H1 (cell line): Measurements from ENCODE around the gene SCAPER.
A peak's percentile ranks its signal among the peaks of the same experiment; 100 is the strongest.

Source experiments
- EZH2 ChIP-seq: fragments of 200-600 bp; sonication (generic); IDR thresholded peaks from 2 replicates; pipeline ENCODE4 v1.7.1; 2012; ENCODE audit warnings: low read depth, mild to moderate bottlenecking, moderate library complexity, low read length, inconsistent platforms; ENCODE audit not compliant: severe bottlenecking
- JUN ChIP-seq: IDR thresholded peaks from 2 replicates; pipeline ENCODE4 v1.6.1; 2011; ENCODE audit warnings: low read depth, mild to moderate bottlenecking, improper control_type of control experiment, low read length
- POLR2A ChIP-seq, 2 experiments: IDR thresholded peaks; 1 replicate in 1 of 2; 2 replicates in 1 of 2; pipeline ENCODE4 v1.6.1; 2011; ENCODE audit warnings: low read depth in 2 of 2, low read length in 2 of 2, mild to moderate bottlenecking in 2 of 2; ENCODE audit errors: control extremely low read depth in 1 of 2
- POLR2AphosphoS5 ChIP-seq: IDR thresholded peaks from 2 replicates; pipeline ENCODE4 v1.6.1; 2011; ENCODE audit warnings: low read depth, low read length
- SP1 ChIP-seq: IDR thresholded peaks from 2 replicates; pipeline ENCODE4 v1.6.1; 2011; ENCODE audit warnings: low read depth, low read length
- YY1 ChIP-seq: IDR thresholded peaks from 2 replicates; pipeline ENCODE4 v1.6.1; 2011; ENCODE audit warnings: low read depth, mild to moderate bottlenecking, low read length
- TF ChIP-seq, protein P1 (sequence below), 3 experiments: IDR thresholded peaks; 1 replicate in 2 of 3; 2 replicates in 1 of 3; pipeline versions ENCODE4 v1.5.1 to v1.6.1; 2011; ENCODE audit warnings: low read length in 3 of 3, mild to moderate bottlenecking in 3 of 3, inconsistent platforms in 2 of 3, low read depth in 1 of 3, moderate library complexity in 1 of 3; ENCODE audit not compliant: insufficient read depth in 1 of 3; ENCODE audit errors: control extremely low read depth in 1 of 3
- TF ChIP-seq, protein P2 (sequence below): IDR thresholded peaks from 2 replicates; pipeline ENCODE4 v1.6.1; 2011; ENCODE audit warnings: low read length, improper control_type of control experiment

DNA sequence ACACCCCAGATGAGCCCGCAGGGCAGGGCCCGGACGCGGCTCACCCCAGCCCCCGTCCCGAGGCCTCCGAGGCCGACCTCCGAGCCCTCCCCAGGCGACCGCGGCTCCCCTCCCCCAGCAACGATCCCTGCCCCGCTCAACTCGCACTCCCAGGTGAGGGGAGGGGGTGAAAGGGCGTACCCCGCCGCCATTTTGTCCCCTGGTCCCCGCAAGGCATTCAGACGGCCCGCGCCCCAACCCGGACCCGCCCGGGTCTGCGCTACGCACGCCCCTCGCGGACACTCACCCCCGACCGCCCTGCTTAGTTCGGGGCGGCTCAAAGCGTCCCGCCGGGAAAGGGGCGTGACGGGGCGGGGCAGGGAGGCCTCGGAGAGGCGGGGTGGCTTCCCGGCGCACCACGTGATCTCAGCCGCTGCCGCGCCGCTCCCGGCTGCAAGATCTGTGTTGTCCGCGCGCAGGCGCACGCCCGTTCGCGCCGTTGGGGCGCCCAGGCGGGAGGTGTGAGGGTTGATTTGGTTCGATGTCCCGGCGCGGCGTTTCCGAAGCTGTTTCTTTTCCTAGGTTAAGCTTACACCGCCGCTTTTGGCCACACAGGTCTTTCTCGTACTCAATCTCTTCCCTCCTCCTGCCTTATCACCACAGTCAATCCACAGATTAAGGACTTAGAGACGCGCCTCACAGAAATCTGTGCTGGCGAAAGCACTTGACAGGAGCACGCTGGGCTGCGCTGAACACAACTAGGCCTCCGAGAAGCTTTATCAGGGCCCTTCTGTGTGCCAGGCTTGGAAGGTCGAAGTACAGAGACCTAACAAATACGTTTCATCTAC lies at the start of gene SCAPER:
- peak; percentile 93 for TF ChIP-seq YY1
- no peak for TF ChIP-seq EZH2
- no peak for TF ChIP-seq POLR2AphosphoS5
- TF ChIP-seq POLR2A (IDR thresholded peaks at IDR 0.05; ENCODE audit: control extremely low read depth in 1 of 2, low read depth in 2 of 2, low read length in 2 of 2) = peak in 1 of 2 experiments; percentile 67; a peak in 2 of 3 replicates
- TF ChIP-seq, protein P1, sequence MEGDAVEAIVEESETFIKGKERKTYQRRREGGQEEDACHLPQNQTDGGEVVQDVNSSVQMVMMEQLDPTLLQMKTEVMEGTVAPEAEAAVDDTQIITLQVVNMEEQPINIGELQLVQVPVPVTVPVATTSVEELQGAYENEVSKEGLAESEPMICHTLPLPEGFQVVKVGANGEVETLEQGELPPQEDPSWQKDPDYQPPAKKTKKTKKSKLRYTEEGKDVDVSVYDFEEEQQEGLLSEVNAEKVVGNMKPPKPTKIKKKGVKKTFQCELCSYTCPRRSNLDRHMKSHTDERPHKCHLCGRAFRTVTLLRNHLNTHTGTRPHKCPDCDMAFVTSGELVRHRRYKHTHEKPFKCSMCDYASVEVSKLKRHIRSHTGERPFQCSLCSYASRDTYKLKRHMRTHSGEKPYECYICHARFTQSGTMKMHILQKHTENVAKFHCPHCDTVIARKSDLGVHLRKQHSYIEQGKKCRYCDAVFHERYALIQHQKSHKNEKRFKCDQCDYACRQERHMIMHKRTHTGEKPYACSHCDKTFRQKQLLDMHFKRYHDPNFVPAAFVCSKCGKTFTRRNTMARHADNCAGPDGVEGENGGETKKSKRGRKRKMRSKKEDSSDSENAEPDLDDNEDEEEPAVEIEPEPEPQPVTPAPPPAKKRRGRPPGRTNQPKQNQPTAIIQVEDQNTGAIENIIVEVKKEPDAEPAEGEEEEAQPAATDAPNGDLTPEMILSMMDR (IDR thresholded peaks at IDR 0.05; ENCODE audit: control extremely low read depth in 1 of 3, insufficient read depth in 1 of 3, low read depth in 1 of 3, low read length in 3 of 3) = no peak
- TF ChIP-seq, protein P2, sequence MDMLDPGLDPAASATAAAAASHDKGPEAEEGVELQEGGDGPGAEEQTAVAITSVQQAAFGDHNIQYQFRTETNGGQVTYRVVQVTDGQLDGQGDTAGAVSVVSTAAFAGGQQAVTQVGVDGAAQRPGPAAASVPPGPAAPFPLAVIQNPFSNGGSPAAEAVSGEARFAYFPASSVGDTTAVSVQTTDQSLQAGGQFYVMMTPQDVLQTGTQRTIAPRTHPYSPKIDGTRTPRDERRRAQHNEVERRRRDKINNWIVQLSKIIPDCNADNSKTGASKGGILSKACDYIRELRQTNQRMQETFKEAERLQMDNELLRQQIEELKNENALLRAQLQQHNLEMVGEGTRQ = peak; percentile 92
- TF ChIP-seq JUN = no peak
- no peak for TF ChIP-seq SP1
